GM12892 (cell line): ENCODE data around the gene SERINC4.

Source experiments
- DNase-seq: peaks from one replicate; pipeline ENCODE4 v3.0.0; 2011; ENCODE audit not compliant: insufficient read length
- FAIRE-seq: peaks from 2 replicates; lab custom pipeline; 2011; peaks lifted over from hg19 to GRCh38; lab: Jason Lieb, UNC
- POLR2A ChIP-seq: IDR thresholded peaks from 2 replicates; pipeline ENCODE4 v1.6.1; 2011; ENCODE audit warnings: low read depth, low read length, control low read depth
- POLR2AphosphoS5 ChIP-seq: IDR thresholded peaks from 2 replicates; pipeline ENCODE4 v1.6.1; 2011; ENCODE audit warnings: low read depth, low read length, control low read depth
- TAF1 ChIP-seq: IDR thresholded peaks from 2 replicates; pipeline ENCODE4 v1.6.1; 2011; ENCODE audit warnings: low read depth, mild to moderate bottlenecking, control low read depth, low read length, borderline replicate concordance

The SERINC4 gene

GRCh38 chr15:43792761-43793476, 7.1 kb downstream of the SERINC4 start:
- FAIRE-seq (no peak), DNase-seq (peak; percentile 33)
- TF ChIP-seq POLR2A (no peak), TAF1 (no peak), POLR2AphosphoS5 (no peak)

- peak; percentile 54; the same call in 1 of the 2 replicates for TF ChIP-seq TAF1
- TF ChIP-seq POLR2A, result peak; percentile 97
- TF ChIP-seq POLR2AphosphoS5, result peak; percentile 98
- DNase-seq, result peak; percentile 98
- peak; percentile 98 for FAIRE-seq
Observed at GRCh38 chr15:43791993-43792760, 7.8 kb downstream of the SERINC4 start, which contains the start of gene SERF2. Gene SERF2, plus strand, starts transcription at chr15:43792320. Its CDS starts 57 bp downstream, at chr15:43792377.

GRCh38 chr15:43789409-43789808, 10.6 kb downstream of the SERINC4 start:
- TF ChIP-seq POLR2A, result no peak
- no peak for TF ChIP-seq TAF1
- TF ChIP-seq POLR2AphosphoS5, result no peak
- no peak for FAIRE-seq
- DNase-seq, result no peak

GRCh38 chr15:43779016-43779415, 21.0 kb downstream of the SERINC4 start:
- no peak for FAIRE-seq
- no peak for TF ChIP-seq POLR2AphosphoS5
- TF ChIP-seq TAF1, result no peak
- no peak for TF ChIP-seq POLR2A

GRCh38 chr15:43777267-43777914, 22.6 kb downstream of the SERINC4 start:
- peak; percentile 66 for DNase-seq
- no peak; the same call in 1 of the 2 replicates for TF ChIP-seq POLR2A
- TF ChIP-seq POLR2AphosphoS5, result no peak; the same call in 1 of the 2 replicates
- no peak for TF ChIP-seq TAF1
- FAIRE-seq, result peak; percentile 84

More at GRCh38 chr15:43779016-43779415, 21.0 kb downstream of the SERINC4 start:
- no peak for DNase-seq

GRCh38 chr15:43776718-43777266, 23.2 kb downstream of the SERINC4 start, which contains the start of gene ELL3:
Gene ELL3, minus strand, starts transcription at chr15:43776966. Its CDS starts 65 bp downstream, at chr15:43776901.
- FAIRE-seq (peak; percentile 40), DNase-seq (peak; percentile 44)
- TF ChIP-seq TAF1, result no peak; the same call in 1 of the 2 replicates
- TF ChIP-seq POLR2A, result no peak
- TF ChIP-seq POLR2AphosphoS5, result no peak

- TF ChIP-seq TAF1 (0 out of 2 replicates have a peak, but pooled peaks have one; percentile 22), POLR2AphosphoS5 (no peak; the same call in 1 of the 2 replicates)
- FAIRE-seq (peak; percentile 95), DNase-seq (peak; percentile 47)
Observed at GRCh38 chr15:43776101-43776717, 23.8 kb downstream of the SERINC4 start.

- DNase-seq (no peak), FAIRE-seq (no peak)
- TF ChIP-seq POLR2AphosphoS5 (no peak), TAF1 (no peak), POLR2A (no peak)
Observed at GRCh38 chr15:43775411-43775965, 24.5 kb downstream of the SERINC4 start.

GRCh38 chr15:43774062-43774461, 26.0 kb downstream of the SERINC4 start:
- FAIRE-seq, result no peak
- no peak for DNase-seq
- TF ChIP-seq TAF1, result no peak
- TF ChIP-seq POLR2AphosphoS5, result no peak
- TF ChIP-seq POLR2A, result no peak

- DNase-seq (no peak), FAIRE-seq (no peak)
- TF ChIP-seq POLR2AphosphoS5 (no peak), TAF1 (no peak), POLR2A (no peak)
Observed at GRCh38 chr15:43772624-43773023, 27.4 kb downstream of the SERINC4 start.
